GM18909 (cell line): ENCODE measurements around the gene GLIPR1L2.

ENCODE experiments used
- ATAC-seq: cut with Tn5 transposase; IDR thresholded peaks from one replicate; pipeline ENCODE4 v1.9.1; 2021; ENCODE audit warnings: mild to moderate bottlenecking; ENCODE audit not compliant: unreplicated experiment, poor library complexity

Gene GLIPR1L2

DNA sequence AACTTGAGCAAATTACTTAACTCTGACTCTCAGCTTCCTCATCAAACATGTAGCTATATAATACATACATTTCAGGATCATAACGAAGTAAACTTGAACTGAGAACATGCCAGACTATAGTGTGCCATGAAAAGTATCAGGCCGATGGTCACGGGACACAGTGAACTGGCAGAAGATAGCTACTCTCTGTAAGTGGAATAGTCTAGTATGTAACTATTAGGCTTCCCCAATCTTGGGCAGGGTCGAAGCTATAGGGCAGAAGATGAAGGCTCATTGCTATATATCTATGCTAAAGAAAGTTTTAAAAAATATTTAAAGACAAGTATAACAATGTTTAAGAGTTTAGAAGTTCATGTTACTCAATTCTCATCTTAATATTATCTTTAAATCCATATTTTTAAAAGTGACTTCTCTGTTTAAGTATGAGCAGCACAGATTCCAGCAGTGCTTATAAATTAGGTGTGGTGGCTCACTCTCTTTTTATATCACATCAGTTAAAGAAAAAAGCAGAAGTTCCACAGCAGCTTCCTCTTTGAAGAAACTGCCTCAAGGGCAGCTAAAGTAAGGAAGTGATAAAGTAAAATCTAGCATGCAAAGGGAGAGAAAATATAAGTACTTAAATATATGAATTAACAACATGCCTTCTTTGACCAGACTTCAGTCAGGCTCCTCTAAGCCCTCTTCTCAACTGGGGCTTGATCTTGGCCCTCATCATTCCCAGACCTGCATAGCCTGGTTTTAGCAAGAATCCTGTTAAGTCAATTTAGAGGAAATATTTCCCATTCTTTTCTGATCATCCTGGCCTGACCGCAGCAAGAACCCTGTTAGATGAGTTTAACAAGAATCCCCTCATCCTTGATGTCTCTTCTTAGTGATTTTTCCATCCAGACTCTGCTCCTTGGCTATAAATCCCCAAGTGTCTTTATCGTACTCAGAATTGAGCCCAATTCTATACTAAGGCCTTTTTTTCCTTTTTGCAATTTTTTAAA lies 81.3 kb downstream of the GLIPR1L2 start:
- no peak for ATAC-seq

DNA sequence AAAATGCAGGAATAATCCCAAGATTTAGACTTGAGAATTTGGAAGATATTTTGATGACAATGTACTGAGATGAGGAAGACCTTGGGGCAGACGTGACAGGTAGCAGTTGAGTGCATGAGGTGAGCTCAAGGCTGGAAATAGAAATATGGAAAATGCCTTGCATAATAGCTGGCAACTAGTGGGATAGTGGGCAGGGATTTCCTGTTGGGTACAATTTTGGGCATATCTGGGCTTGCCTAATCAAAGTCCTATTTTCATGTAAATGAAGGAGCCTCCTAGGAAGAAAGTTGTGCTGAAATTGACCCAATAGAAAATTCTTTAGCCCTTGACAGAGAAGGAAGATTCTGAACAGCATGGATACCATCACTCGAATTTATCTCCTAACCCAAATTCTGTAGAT lies 83.2 kb downstream of the GLIPR1L2 start:
- no peak for ATAC-seq

DNA sequence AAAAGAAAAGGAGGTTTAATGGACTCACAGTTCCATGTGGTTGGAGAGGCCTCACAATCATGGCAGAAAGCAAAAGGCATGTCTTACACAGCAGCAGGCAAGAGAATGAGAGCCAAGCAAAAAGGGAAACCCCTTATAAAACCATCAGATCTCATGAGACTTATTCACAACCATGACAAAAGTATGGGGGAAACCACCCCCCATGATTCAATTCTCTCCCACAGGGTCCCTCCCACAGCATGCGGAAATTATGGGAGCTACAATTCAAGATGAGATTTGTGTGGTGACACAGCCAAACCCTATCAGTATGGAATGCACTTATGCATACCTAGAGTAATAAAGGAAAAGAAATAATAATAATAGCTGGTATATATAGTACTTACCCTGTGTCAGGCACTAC lies 85.2 kb downstream of the GLIPR1L2 start:
- ATAC-seq = no peak

DNA sequence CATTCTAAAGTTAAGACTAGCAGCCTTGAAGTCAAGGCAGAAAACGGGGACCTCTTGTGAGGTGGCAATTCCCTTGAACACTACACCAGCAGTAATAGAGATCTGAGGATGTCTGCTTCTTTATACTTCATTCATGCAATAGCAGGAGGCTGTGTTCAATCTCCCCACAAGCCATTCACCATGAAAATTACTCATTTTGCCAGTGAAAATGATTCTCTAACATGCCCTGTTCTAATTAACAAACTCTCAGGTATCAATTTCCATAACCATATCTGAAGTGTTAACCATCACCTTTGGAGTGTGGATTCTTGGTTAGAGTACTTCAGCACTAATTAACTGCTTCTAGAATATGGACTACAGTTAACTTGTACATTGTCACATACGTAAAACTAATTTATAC lies 86.2 kb downstream of the GLIPR1L2 start:
- ATAC-seq = no peak

DNA sequence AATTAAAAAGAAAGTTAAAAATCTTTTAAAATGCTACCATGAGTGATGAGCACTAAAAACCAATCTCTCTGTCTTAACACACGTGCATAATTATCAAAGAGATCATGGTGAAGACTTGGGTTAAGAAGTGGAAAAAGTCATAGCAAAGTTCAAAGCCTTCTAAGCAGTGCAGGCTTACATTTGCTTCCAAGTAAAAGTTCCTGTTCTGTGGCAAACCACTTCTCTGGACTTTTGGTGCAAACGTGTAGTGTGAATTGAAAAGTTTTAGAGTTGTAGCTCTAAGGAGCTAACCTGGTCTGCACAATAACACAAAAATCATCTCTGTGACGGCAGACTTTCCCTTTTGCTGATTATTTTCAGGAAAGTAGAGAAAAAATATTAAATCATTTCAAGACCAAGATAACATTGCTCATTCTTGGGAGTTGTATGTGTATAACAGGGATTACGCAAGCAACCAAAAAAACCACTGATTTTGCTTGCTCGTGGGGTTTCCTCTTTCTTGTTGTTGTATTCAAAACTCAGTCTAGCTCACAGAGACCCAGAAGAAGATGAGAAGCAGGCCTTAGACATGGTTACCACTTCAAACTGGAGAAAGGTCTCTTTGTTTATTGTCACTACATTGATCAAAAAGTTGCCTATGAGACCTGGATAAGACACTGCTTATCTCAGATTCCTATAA lies 87.4 kb downstream of the GLIPR1L2 start:
- ATAC-seq = no peak

DNA sequence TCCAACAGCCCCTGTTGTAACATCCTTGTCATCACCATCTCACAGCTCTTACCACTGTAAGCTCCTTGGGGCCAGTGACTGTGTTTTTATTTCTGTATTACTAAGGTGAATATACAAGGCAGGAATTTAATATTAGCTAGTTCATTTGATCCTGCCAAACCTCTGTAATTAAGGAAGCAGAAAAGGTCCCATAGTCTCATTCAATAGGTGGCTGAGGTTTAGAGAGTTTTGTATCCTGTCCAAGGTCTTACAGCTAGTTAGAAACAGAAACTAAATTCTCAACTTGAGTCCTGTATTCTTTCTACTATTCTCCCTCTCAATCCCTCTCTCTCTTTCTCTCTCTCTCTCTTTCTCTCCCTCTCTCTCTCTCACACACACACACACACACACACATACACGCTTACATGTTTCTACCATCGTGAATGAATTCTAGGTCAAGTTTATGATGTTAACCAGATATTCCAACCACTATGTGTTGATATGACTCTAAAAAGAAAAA lies 89.1 kb downstream of the GLIPR1L2 start:
- peak; percentile 47 for ATAC-seq

DNA sequence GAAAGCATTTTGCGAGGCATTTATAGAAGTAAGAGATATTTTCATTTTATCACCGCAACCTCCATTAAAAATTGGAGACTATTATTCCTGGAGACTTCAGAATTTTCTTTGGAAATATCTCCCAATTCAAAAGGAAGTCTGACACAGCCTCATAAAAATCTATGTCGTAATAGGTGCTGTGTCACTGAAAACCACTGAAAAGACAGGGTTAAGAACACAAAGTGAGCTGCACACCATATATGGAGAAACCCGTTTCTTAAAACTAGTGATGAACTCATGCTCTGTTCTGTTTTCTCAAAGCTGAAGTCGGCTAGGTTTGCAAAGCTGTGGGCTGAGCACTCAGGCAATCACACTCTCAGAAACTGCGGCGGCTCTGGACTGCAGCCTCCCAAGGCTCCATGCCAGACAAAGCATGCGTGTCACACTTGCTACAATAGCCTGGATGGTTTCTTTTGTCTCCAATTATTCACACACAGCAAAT lies 89.6 kb downstream of the GLIPR1L2 start, which contains the start of gene GLIPR1:
GLIPR1 (plus strand) TSS at position 287 of the 481 bp plus-strand sequence; CDS start at position 413, 126 bp downstream.
- ATAC-seq = peak; percentile 90

DNA sequence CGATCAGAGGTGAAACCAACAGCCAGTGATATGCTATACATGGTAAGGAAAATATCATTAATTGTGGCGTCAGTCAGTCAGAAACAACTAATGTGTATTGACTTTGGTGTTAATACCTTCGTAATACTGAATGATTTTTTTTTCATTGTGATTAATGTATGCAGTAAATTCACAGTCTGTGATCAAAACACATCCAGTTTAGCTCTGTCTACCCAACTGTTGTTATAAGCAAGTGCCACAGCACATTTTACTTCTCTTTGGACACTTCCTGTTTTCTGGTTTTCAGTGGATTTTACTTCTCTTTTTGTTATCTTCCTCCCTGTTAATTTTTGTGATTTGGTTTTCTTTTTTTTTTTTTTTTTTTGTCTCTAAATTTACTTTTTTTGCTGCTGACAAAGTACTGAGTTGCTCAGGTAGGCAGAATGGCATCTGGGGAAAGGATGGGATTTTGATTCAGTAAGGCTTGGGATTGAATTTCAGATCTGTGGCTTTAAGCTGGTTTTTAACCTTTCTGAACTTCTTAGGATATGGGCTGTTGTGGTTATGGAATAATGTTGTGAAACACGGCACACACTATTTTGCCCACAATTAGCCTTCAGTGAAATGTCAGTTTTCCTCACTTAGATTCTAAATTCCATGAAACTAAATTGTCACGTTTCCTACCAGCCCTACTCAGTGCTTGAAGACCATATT lies 90.3 kb downstream of the GLIPR1L2 start:
- peak; percentile 31 for ATAC-seq

DNA sequence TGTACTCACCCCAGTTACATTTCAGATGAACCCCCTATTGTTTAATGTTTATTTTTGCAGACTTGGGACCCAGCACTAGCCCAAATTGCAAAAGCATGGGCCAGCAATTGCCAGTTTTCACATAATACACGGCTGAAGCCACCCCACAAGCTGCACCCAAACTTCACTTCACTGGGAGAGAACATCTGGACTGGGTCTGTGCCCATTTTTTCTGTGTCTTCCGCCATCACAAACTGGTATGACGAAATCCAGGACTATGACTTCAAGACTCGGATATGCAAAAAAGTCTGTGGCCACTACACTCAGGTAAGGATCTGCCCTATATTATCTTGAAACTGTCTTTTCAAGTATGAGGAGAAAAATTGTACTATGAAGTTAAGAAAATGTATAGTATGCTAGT lies 90.9 kb downstream of the GLIPR1L2 start:
- ATAC-seq = no peak
